Uterus (tissue), 2 donors: ENCODE results near the gene SIGLEC7.

Experiments used
- CTCF ChIP-seq, 4 experiments: fragments of 200-600 bp in 2 of 4; fragments of 450-650 bp in 2 of 4; sonication (generic) in 2 of 4; IDR thresholded peaks; one replicate each; pipeline ENCODE4 v1.5.1; 2016 to 2019; ENCODE audit warnings: antibody characterized with exemption in 4 of 4, mild to moderate bottlenecking in 2 of 4, moderate library complexity in 1 of 4
- POLR2A ChIP-seq, 2 donors: fragments of 450-650 bp; IDR thresholded peaks; one replicate each; pipeline ENCODE4 v1.6.1; 2016; ENCODE audit warnings: antibody characterized with exemption in 2 of 2, mild to moderate bottlenecking in 1 of 2, moderate library complexity in 1 of 2

- TF ChIP-seq CTCF (IDR thresholded peaks at IDR 0.05) (no peak), POLR2A (IDR thresholded peaks at IDR 0.05) (no peak)
These were observed 16.6 kb upstream of the SIGLEC7 start for GRCh38 chr19:51125421-51126075.
